DMS 273 (cell line): ENCODE measurements around the gene SZRD1.

Source experiments
- DNase-seq: peaks from one replicate; lab custom pipeline; 2025; ENCODE audit not compliant: unreplicated experiment; lab: John Stamatoyannopoulos, UW

SZRD1 gene

GRCh38 chr1:16393570-16394521 is 26.8 kb downstream of the SZRD1 start:
- DNase-seq = peak; percentile 29

GRCh38 chr1:16394977-16395376 is 27.9 kb downstream of the SZRD1 start:
- no peak for DNase-seq

DNA sequence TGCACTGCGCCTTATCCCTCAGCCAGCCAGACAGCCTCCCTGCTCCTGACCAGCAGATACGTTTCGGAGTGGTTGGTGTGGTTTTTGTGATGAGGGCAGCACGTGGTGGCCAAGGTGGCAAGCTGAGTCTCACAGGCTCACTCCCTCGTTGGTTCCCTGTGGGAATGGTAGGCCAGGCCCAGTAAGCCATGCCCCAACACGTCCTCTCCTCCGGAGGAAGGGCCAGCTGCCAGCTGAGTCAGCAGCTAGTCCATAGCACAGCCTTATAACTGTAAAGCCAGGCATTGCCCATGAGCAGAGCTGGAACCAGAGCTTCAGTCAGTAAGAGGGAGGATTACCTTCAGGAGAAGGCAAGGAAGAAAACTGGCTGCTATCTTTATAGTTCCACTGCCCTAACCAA is 29.5 kb downstream of the SZRD1 start:
- DNase-seq = peak; percentile 94

DNA sequence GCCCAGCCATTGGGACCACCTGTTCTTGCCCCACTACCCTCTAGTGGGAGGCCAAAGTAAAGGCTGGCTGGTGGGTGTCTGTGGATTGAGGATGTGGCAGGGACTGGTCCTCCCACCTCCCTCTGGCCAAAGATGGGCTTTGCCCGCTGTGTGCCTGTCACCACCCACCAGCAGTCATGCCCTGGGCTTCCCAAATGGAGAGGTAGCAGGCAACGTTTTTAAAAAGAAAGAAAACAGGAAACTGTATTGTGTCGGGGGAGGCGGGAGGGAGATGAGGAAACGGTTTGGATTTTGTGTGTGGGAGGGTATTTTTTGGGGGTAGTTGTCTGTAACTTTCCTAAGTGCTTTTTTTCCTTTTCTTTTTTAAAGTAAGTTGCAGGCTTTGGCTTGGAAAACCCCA is 30.1 kb downstream of the SZRD1 start:
- no peak for DNase-seq

DNA sequence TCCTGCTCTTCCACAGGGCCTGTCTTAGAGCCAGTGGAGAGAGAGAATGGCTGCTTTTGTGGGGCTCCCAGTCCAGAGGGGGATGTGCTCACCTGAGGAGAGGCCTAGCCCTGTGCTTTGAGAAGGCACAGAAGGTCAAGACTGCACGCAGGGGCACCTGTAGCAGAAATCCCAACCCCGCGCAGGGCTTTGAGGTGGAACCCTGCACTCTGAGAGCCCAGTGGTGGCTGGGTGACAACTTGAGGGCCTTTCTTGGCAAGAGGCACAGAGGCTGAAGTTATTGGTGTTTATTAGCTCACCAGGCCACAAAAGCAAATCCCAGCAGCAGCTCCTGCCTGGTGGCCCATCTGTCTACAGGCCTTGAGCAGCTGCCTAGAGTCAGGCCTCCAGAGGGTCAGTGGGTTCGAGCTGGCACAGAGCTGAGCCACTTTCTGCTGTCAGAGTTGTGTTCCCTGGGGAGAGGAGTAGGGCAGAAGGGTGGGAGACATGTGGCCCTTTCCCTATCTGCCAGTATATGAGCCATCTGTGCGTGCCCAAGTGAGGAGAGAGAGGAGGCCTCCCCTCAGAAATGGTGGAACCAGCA is 31.4 kb downstream of the SZRD1 start:
- DNase-seq = peak; percentile 97

DNA sequence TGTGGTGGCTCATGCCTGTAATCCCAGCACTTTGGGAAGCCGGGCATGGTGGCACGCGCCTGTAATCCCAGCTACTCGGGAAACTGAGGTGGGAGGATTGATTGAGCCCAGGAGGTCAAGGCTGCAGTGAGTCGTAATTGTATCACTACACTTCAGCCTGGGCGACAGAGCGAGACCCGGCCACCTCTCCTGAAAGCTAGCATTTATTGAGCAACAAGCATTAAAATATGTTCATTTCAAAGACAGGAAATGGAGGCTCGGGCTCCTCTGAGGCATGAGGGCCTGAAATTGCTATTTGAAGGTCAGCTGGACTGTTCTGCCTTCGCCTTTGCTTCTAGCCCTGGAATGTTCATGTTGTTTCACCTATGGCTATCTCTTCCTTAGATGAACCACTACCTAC is 35.7 kb downstream of the SZRD1 start:
- DNase-seq = no peak

DNA sequence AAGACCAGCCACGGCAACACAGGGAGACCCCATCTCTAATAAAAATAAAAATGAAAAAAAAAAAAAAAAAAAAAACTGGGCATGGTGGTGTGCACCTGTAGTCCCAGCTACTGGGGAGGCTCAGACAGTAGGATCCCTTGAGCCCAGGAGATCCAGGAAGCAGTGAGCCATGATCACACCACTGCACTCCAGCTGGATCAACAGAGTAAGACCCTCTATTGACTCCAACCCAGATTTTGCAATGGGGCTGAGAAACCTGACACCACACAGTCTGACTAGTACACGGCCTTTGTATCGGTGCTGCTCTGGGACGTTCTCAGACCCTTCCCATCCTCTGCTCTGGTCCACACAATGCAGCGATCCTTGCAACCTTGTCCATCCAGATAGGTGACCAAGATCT is 38.4 kb downstream of the SZRD1 start:
- DNase-seq = no peak

DNA sequence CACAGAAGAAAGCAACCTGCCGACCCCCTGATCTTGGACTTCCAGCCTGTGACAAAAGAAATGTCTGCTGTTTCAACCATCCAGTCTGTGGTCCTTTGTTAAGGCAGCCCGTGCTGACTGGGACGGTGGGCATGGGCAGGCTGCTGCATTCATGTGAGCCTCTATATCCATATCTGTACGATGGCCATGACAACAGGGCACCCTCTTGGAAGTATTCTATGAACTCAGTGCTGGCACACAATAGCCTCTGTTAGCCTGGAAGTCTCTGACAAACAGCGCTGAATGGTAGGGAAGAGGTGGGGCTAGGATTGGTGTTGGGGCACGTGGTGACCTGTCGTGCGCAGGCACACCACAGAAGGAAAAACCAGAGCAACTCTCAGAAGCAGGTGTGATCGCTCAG is 39.8 kb downstream of the SZRD1 start:
- DNase-seq = no peak

DNA sequence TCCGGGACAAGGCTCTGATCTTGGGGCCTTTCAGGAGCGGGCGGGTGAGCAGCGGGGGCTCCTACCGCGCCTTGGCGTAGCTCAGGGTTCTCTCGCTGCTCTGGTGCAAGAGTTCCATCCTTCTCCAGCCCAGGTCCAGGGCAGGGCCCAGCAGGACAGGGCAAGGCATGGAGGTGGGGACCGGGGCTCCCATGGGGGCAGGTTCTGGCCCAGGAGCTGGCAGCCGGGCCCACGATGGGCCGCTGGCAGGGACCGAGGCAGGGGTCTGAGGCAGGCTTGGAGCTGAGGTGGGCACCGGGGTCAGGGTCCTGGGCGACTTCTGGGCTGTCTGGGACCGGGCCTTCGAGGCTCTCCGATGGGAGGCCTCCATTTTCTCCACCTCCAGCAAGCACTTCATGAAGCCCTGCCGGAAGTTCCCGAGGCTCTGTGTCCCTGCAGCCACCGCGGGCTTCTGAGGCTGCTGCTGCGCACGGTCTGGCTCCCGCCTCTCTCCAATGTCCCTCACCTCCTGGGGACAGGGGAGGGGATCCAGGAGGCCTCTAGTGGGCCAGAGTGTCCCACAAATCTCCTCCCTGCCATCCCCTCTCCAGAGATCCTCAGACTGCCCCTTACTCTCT is 42.6 kb downstream of the SZRD1 start:
- DNase-seq = no peak

DNA sequence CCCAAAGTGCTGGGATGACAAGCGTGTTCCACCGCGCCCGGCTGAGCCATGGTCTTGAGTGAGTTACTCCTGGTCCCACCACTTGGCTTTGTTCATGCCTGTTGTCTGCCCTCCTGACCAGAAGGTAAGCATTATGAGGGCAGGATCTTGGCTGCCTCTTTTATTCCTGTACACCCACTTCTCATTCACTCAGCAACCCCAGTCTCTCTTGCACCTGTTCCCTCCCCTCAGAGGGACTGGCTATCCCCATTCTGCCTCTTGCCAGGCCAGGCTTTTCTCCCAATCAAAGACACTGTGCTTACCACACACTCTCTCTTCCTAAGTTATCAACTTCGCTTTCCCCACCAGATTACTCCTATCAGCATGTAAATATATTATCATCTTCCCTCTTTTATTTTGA is 43.8 kb downstream of the SZRD1 start:
- no peak for DNase-seq

DNA sequence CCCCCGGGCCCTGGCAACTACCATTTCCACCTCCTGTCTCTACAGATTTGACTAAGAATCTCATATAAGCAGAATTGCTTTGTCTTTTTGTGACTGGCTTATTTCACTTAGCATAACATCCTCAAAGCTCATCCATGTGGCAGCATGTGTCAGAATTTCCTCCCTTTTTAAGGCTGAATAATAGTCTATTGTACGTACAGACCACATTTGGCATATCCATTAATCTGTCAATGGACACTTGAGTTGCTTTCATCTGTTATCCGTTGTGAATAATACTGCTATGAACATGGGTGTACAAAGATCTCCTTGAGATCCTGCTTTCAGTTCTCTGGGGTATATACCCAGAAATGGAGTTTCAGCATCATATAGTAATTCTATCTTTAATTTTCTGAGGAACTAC is 46.1 kb downstream of the SZRD1 start:
- DNase-seq = no peak

- DNase-seq = no peak
Observed at GRCh38 chr1:16418823-16419425, 51.9 kb downstream of the SZRD1 start.

DNA sequence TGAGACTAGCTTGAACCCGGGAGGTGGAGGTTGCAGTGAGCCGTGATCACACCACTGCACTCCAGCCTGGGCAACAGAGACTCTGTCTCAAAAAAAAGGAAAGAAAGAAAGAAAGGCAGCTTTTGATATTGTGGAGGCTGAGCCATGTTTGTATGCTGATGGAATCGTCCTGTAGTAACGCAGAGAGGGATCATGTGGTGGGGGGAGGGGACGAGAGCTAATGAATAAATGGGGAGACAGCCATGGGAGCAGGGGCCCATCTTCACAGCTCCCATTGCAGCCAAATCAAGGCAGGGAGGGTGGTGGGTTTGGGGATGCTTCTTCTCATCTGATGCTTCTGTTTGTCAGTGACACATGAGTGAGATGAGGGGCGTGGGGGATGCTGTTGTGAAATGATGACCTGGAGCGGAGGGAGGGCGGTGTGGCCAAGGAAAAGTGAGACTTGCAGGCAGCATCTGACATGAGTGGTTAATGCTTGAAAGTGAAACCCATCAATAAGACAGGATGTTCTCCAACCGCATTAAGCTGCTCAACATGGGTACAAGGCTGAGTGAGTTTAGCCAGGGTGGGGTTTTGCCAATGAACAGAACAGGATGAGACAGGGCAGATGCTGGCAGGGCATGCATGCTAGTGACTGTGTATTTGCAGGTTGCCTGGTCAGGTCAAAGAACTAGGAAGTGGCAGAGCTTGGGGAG is 53.5 kb downstream of the SZRD1 start:
- DNase-seq = no peak

DNA sequence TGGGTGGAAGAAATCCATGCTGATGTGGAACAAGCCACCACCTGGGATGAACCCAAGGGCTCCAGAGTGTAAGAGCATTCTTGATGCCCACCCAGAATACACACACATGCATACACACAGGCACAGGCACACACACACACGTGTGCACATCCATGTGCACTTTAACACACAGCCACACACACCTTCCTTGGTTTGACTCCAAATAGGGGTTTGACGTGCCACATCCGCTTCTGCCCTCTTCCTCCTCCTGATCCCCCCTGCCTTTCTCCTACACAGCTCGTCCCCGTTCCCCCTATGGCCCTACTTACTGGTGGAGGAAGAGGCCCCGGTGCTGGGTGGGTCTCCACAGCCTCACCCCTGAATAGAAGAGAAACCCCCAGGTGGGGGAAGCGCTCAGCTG is 54.2 kb downstream of the SZRD1 start:
- DNase-seq = no peak

DNA sequence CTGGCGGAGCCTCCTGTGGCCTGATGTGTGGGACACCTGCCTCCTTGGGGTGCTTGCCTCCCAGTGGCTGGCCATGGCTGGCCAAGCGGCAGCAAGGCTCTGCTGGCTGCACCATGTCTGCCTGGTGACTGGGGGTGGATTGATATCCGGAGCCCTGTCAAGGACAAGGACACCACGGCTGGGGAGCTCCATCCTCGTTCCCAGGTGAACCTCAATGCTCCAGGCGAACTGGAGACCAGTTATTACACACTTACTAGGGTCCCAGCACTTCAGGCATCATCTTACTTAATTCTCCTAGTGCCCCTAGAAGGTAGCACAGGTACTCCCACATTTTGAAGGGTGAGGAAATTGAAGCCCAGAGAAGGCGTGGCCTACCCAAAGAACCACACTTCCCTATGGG is 55.0 kb downstream of the SZRD1 start:
- no peak for DNase-seq

DNA sequence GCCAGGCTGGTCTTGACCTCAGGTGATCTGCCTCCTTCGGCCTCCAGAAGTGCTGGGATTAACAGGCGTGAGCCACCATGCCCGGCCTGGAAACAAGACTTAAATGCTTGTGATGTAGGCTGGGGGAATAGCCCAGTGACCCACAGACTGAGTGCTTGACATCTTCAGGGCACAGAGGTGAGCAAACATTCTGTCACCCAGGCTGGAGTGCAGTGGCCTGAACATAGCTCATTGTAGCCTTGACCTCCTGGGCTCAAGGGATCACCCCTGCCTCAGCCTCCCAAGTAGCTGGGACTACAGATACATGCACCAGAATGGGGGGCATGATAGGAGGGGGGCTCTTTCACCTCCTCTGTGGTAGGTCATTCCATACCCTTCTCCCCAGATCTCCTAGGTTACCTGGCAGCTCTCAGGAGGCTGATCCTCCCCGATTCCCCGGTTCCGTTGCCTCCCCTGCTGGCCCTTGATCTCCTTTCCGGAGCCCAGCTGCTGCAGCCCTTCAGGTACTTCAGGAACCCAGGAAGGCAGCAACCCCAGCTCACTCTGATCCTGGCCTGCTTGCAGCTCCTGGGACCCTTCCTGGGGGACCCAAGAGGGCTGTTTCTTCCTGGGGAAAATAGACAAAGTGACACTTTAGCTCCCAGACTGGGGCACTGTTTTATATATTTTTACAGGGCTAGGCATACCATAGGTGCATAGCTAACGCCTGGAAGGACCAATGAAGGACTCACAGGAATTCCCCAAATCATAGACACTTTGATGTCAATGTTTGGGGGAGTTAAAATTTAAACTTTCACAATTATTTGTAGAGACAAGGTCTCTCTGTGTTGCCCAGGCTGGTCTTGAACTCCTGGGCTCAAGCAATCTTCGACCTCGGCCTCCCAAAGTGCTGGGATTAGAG is 58.3 kb downstream of the SZRD1 start:
- no peak for DNase-seq

DNA sequence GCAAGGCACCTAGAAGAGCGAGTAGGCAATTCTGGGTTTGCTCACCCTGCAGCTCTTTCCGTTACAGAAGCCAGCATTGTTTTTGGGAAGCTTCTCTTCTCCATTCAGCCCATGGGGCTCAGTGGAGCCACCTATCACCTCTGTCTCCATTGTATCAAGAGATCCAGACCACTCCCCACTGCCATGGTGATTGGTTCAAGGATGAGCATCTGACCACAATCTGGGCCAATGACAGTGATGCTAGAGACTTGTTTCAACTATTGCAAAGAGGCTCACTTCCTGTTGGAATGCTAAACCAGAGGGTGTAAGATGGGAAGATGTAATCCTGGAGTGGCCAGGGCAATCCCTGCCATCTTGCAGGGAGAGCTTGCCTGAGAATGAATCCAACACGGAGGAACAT is 63.6 kb downstream of the SZRD1 start:
- DNase-seq = peak; percentile 50

GRCh38 chr1:16433030-16433429 is 66.0 kb downstream of the SZRD1 start:
- no peak for DNase-seq

DNA sequence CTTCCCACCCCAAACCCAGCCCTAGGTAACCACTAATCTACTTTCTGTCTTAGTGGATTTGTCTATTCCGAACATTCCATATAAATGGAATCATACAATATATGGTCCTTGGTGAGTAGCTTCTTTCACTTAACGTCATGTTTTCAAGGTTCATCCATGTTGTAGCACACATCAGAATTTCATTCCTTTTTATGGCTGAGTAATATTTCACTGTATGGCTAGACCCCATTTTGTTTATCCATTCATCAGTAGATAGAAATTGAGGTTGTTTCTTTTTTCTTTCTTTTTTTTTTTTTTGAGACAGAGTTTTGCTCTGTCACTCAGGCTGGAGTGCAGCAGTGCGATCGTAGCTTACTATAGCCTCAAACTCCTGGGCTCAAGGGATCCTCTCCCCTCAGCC is 67.0 kb downstream of the SZRD1 start:
- DNase-seq = no peak

GRCh38 chr1:16434501-16434900 is 67.5 kb downstream of the SZRD1 start:
- DNase-seq = no peak
